H1 (cell line): Measurements from ENCODE around the gene HSF5. TPM values are rescaled to one million over a fixed set of nuclear protein-coding genes. Genes with fewer than 3 reads are reported as not detected.

Experiments used
- CTCF ChIA-PET: fragments of 300-600 bp; sonication (Branson Sonifier 250); formaldehyde crosslinking; loops from one replicate; lab custom pipeline; 2021; ENCODE audit not compliant: partially characterized antibody; lab: Charles Lee
- POLR2A ChIA-PET: fragments of 300-600 bp; sonication (Branson Sonifier 250); formaldehyde crosslinking; loops from one replicate; lab custom pipeline; 2021; ENCODE audit warnings: inconsistent platforms; ENCODE audit not compliant: partially characterized antibody; lab: Charles Lee
- DNase-seq, 2 experiments: peaks; one replicate each; pipeline versions ENCODE4 v3.0.0 to v3.0.0-alpha.2; 2010 to 2022; ENCODE audit warnings: low spot score in 2 of 2, low read depth in 1 of 2, mixed read lengths in 1 of 2
- FAIRE-seq: peaks from 2 replicates; lab custom pipeline; 2011; peaks lifted over from hg19 to GRCh38; lab: Jason Lieb, UNC
- H2AFZ ChIP-seq: 2 replicates; pipeline ENCODE4 v1.8.1; 2012; ENCODE audit warnings: low read length, inconsistent platforms
- H2AK5ac ChIP-seq: 2 replicates; pipeline ENCODE4 v1.6.1; 2013; ENCODE audit warnings: low read depth, low read length
- H2BK120ac ChIP-seq: replicated peaks from 2 replicates; pipeline ENCODE3; 2013; ENCODE audit warnings: low read depth, low read length, inconsistent platforms
- H2BK12ac ChIP-seq: 2 replicates; pipeline ENCODE4 v1.6.1; 2013; ENCODE audit warnings: low read depth, low read length
- H2BK15ac ChIP-seq: 2 replicates; pipeline ENCODE4 v1.6.1; 2013; ENCODE audit warnings: low read length
- H2BK20ac ChIP-seq: 2 replicates; pipeline ENCODE4 v1.6.1; 2013; ENCODE audit warnings: low read length
- H2BK5ac ChIP-seq: 2 replicates; pipeline ENCODE4 v1.6.1; 2013; ENCODE audit warnings: low read depth, low read length
- H3K14ac ChIP-seq: 2 replicates; pipeline ENCODE4 v1.6.1; 2013; ENCODE audit warnings: inconsistent platforms; ENCODE audit not compliant: insufficient read length
- H3K18ac ChIP-seq: 2 replicates; pipeline ENCODE4 v1.6.1; 2013; ENCODE audit warnings: low read length; ENCODE audit errors: extremely low read depth
- H3K23ac ChIP-seq: 2 replicates; pipeline ENCODE4 v1.6.1; 2013; ENCODE audit warnings: inconsistent platforms; ENCODE audit not compliant: insufficient read length
- H3K23me2 ChIP-seq: 2 replicates; pipeline ENCODE4 v1.6.1; 2013; ENCODE audit warnings: low read depth, low read length
- H3K27ac ChIP-seq: 2 replicates; pipeline ENCODE4 v1.6.1; 2011; ENCODE audit warnings: low read depth, low read length, inconsistent platforms
- H3K27me3 ChIP-seq, 4 experiments: replicated peaks in 1 of 4; 1 replicate in 1 of 4; 2 replicates in 3 of 4; pipeline versions ENCODE4 v1.6.1 to v1.8.1; 2011 to 2013; ENCODE audit warnings: low read length in 3 of 4, mild to moderate bottlenecking in 3 of 4, inconsistent platforms in 2 of 4, mixed read lengths in 2 of 4, moderate library complexity in 1 of 4; ENCODE audit not compliant: control insufficient read depth in 3 of 4, insufficient read depth in 3 of 4; ENCODE audit errors: extremely low read depth in 1 of 4
- H3K36me3 ChIP-seq, 4 experiments: 2 replicates each; pipeline versions ENCODE4 v1.6.1 to v1.8.1; 2011 to 2013; ENCODE audit warnings: mild to moderate bottlenecking in 4 of 4, low read length in 3 of 4, moderate library complexity in 2 of 4, control low read depth in 1 of 4, inconsistent platforms in 1 of 4; ENCODE audit not compliant: insufficient read depth in 4 of 4, control insufficient read depth in 2 of 4
- H3K4ac ChIP-seq: replicated peaks from 2 replicates; pipeline ENCODE3; 2013; ENCODE audit warnings: low read length, low read depth, mixed read lengths, inconsistent platforms; ENCODE audit not compliant: insufficient read length
- H3K4me1 ChIP-seq, 4 experiments: replicated peaks in 1 of 4; 1 replicate in 1 of 4; 2 replicates in 3 of 4; pipeline versions ENCODE4 v1.6.1 to v1.8.1; 2011 to 2013; ENCODE audit warnings: low read length in 3 of 4, inconsistent platforms in 2 of 4, mixed read lengths in 1 of 4; ENCODE audit not compliant: insufficient read depth in 4 of 4, control insufficient read depth in 3 of 4
- H3K4me2 ChIP-seq, 2 experiments: 2 replicates each; pipeline versions ENCODE4 v1.6.1 to v1.8.1; 2011 to 2013; ENCODE audit warnings: low read depth in 2 of 2, low read length in 2 of 2, control low read depth in 1 of 2, inconsistent platforms in 1 of 2, mild to moderate bottlenecking in 1 of 2; ENCODE audit not compliant: insufficient read depth in 1 of 2
- H3K4me3 ChIP-seq, 4 experiments: fragments of 200-600, 300-600 bp in 1 of 4; sonication (generic), shearing (Covaris generic), sonication (Bioruptor Twin) in 1 of 4; 2 replicates each; pipeline versions ENCODE4 v1.5.1 to v1.8.1; 2011 to 2016; ENCODE audit warnings: low read length in 4 of 4, low read depth in 3 of 4, control low read depth in 2 of 4, inconsistent platforms in 2 of 4, mild to moderate bottlenecking in 2 of 4, mixed read lengths in 1 of 4, moderate library complexity in 1 of 4; ENCODE audit not compliant: insufficient read depth in 2 of 4; ENCODE audit errors: extremely low read depth in 1 of 4
- H3K56ac ChIP-seq: replicated peaks from 2 replicates; pipeline ENCODE3; 2013; ENCODE audit warnings: low read depth, mild to moderate bottlenecking, mixed read lengths, low read length, inconsistent platforms; ENCODE audit not compliant: insufficient read length
- H3K79me1 ChIP-seq: 2 replicates; pipeline ENCODE4 v1.6.1; 2013; ENCODE audit warnings: low read depth, low read length, control low read depth
- H3K79me2 ChIP-seq, 2 experiments: 2 replicates each; pipeline versions ENCODE4 v1.6.1 to v1.8.1; 2012 to 2013; ENCODE audit warnings: low read length in 2 of 2, mild to moderate bottlenecking in 2 of 2, inconsistent platforms in 1 of 2; ENCODE audit not compliant: insufficient read depth in 2 of 2, control insufficient read depth in 1 of 2
- H3K9ac ChIP-seq, 4 experiments: replicated peaks in 1 of 4; 1 replicate in 1 of 4; 2 replicates in 3 of 4; pipeline versions ENCODE4 v1.6.1 to v1.8.1; 2011 to 2013; ENCODE audit warnings: low read depth in 3 of 4, low read length in 3 of 4, control low read depth in 2 of 4, mild to moderate bottlenecking in 2 of 4, moderate library complexity in 2 of 4, inconsistent platforms in 1 of 4; ENCODE audit errors: extremely low read depth in 1 of 4
- H3K9me3 ChIP-seq, 2 experiments: 2 replicates each; pipeline versions ENCODE4 v1.6.1 to v1.8.1; 2012 to 2013; ENCODE audit warnings: mild to moderate bottlenecking in 2 of 2, moderate library complexity in 2 of 2, control low read depth in 1 of 2, inconsistent platforms in 1 of 2, low read depth in 1 of 2, low read length in 1 of 2, mixed read lengths in 1 of 2; ENCODE audit not compliant: insufficient read depth in 2 of 2
- H4K20me1 ChIP-seq, 2 experiments: replicated peaks in 1 of 2; 2 replicates each; pipeline versions ENCODE3 to v1.8.1; 2011 to 2013; ENCODE audit warnings: inconsistent platforms in 2 of 2, low read length in 2 of 2, mild to moderate bottlenecking in 1 of 2; ENCODE audit not compliant: insufficient read depth in 2 of 2, control insufficient read depth in 1 of 2
- H4K5ac ChIP-seq: 2 replicates; pipeline ENCODE4 v1.6.1; 2013; ENCODE audit warnings: low read length, low read depth, mixed read lengths, inconsistent platforms; ENCODE audit not compliant: insufficient read length
- H4K8ac ChIP-seq: 2 replicates; pipeline ENCODE4 v1.8.0; 2013; ENCODE audit warnings: mild to moderate bottlenecking, moderate library complexity, low read length, inconsistent platforms; ENCODE audit not compliant: insufficient read depth; ENCODE audit errors: extremely low read depth
- H4K91ac ChIP-seq: replicated peaks from 2 replicates; pipeline ENCODE3; 2013; ENCODE audit warnings: low read length, mixed read lengths, inconsistent platforms; ENCODE audit not compliant: insufficient read length
- BACH1 ChIP-seq: IDR thresholded peaks from 2 replicates; pipeline ENCODE4 v1.6.1; 2012; ENCODE audit warnings: low read length, improper control_type of control experiment
- BRCA1 ChIP-seq: IDR thresholded peaks from 2 replicates; pipeline ENCODE4 v1.6.1; 2012; ENCODE audit warnings: low read depth, low read length, improper control_type of control experiment
- CHD1 ChIP-seq: IDR thresholded peaks from 2 replicates; pipeline ENCODE4 v1.6.1; 2012; ENCODE audit warnings: low read depth, low read length, improper control_type of control experiment
- NRF1 ChIP-seq: IDR thresholded peaks from 2 replicates; pipeline ENCODE4 v1.6.1; 2011; ENCODE audit warnings: mild to moderate bottlenecking, low read depth, low read length, improper control_type of control experiment
- PHF8 ChIP-seq: fragments of 200-600 bp; sonication (generic); conservative IDR thresholded peaks from 2 replicates; pipeline ENCODE4 v1.7.1; 2012; ENCODE audit warnings: low read depth, mild to moderate bottlenecking, inconsistent platforms, low read length, moderate library complexity
- TEAD4 ChIP-seq: IDR thresholded peaks from 2 replicates; pipeline ENCODE4 v1.6.1; 2012; ENCODE audit warnings: low read depth, low read length, inconsistent platforms, mixed read lengths
- WGBS, 2 experiments: shearing (Covaris generic) in 1 of 2; methylation state at CpG; one replicate each; pipeline versions ENCODE4 v1.1.6 to v1.1.7; 2013 to 2015; ENCODE audit warnings: low lambda C conversion rate in 2 of 2, mixed read lengths in 2 of 2, inconsistent platforms in 1 of 2, low coverage in 1 of 2, missing lambda C conversion rate in 1 of 2; ENCODE audit not compliant: insufficient replicate concordance in 2 of 2, insufficient coverage in 1 of 2, insufficient read length in 1 of 2; ENCODE audit errors: extremely low coverage in 1 of 2, missing lambda C conversion rate in 1 of 2; 5-methylcytosine and 5-hydroxymethylcytosine counted together
- polyA plus RNA-seq, 7 experiments: library from polyadenylated mRNA; depleted of rRNA in 3 of 7; stranded (reverse) in 5 of 7; unstranded in 2 of 7; fragments of >200 nt in 5 of 7; fragments of 200-250 nt in 2 of 7; gene quantifications; 1 replicate in 5 of 7; 2 replicates in 1 of 7; 4 replicates in 1 of 7; pipeline versions ENCODE4 v1.2.1 to v1.2.3, GENCODE V29; 2011 to 2013; ENCODE audit warnings: missing spikeins in 2 of 7, mixed read lengths in 2 of 7
- total RNA-seq: library from RNA; stranded (reverse); fragmentation: NEBNext Ultra II Directional; extraction: Animal tissue kit (Norgen Biotek cat#: 25700); gene quantifications from 2 replicates; pipeline ENCODE4 v1.2.1, GENCODE V29; 2021

The HSF5 gene
- total and polyA plus RNA-seq, 2 of the 8 experiments (the other 6 are each of a cell fraction or from before 2014, with no cell fraction given), result not detected

- Histone ChIP-seq H2BK5ac (no peak overlapping the region), H3K9ac (no peak overlapping the region), H3K56ac (no peak overlapping the region), H3K27ac (no peak overlapping the region), H2BK120ac (no peak overlapping the region), H4K91ac (no peak overlapping the region), H3K9me3 (no peaks in the 10 kb centered on the region), H3K27me3 (no peaks in the 10 kb centered on the region), H3K4me2 (no peak overlapping the region), H3K23ac (no peak overlapping the region), H4K8ac (no peak overlapping the region), H3K14ac (no peak overlapping the region), H3K4me1 (no peaks in the 10 kb centered on the region), H3K79me2 (no peaks in the 10 kb centered on the region), H2BK20ac (no peak overlapping the region), H3K79me1 (no peaks in the 10 kb centered on the region; the same call in 1 of the 2 replicates), H4K20me1 (peaks cover 2 to 6% of the 10 kb centered on the region in 2 experiments), H3K18ac (no peak overlapping the region), H3K4me3 (no peak overlapping the region), H2BK12ac (no peak overlapping the region), H3K36me3 (peaks cover 38 to 87% (median 63%) of the 10 kb centered on the region in 4 experiments), H2AK5ac (no peak overlapping the region), H2AFZ (no peak overlapping the region), H4K5ac (no peak overlapping the region), H3K23me2 (no peaks in the 10 kb centered on the region), H2BK15ac (no peak overlapping the region), H3K4ac (no peak overlapping the region)
- WGBS, 2 experiments, result 95% methylated on average over 6 of the region's 6 CpGs; no CpG with 5 or more reads in 1 of the 2 experiments
- no peak for FAIRE-seq
- TF ChIP-seq CHD1 (no peak), PHF8 (no peak), NRF1 (no peak), BACH1 (no peak), TEAD4 (no peak), BRCA1 (no peak)
- ChIA-PET CTCF (interaction anchor here (1.3 kb wide), 1 partner anchor 41 kb away, joined by 3 read pairs; no protein-coding TSS in a partner anchor), POLR2A (interaction anchor here (0.7 to 3.3 kb wide), 2 partner anchors 9 to 11 kb away, joined by 3 to 10 read pairs; no protein-coding TSS in a partner anchor)
- DNase-seq, result peak in 1 of 2 experiments; percentile 11
These were observed 3.4 kb upstream of the HSF5 start for GRCh38 chr17:58491510-58492045.
